Gastroesophageal sphincter (tissue), 3 donors: Measurements from ENCODE around the gene THADA.

Experiments
- CTCF ChIP-seq, 4 experiments: fragments of 200-600 bp in 2 of 4; fragments of 450-650 bp in 2 of 4; sonication (generic) in 1 of 4; IDR thresholded peaks; one replicate each; pipeline ENCODE4 v1.5.1; 2017 to 2019; ENCODE audit warnings: antibody characterized with exemption in 4 of 4, mild to moderate bottlenecking in 2 of 4, moderate library complexity in 2 of 4
- POLR2A ChIP-seq, 2 donors: fragments of 450-650 bp; IDR thresholded peaks; one replicate each; pipeline ENCODE4 v1.6.1; 2017; ENCODE audit warnings: antibody characterized with exemption in 2 of 2, mild to moderate bottlenecking in 2 of 2, moderate library complexity in 1 of 2

GRCh38 chr2:43592443-43592842, 3.4 kb downstream of the THADA start:
- TF ChIP-seq POLR2A (IDR thresholded peaks at IDR 0.05) (no peak), CTCF (IDR thresholded peaks at IDR 0.05) (no peak)
